ENCODE data around the gene GPAT3.

GRCh38 chr4:83618991-83619645 is 83.2 kb downstream of the GPAT3 start:
- no peak for TF ChIP-seq CTCF (IDR thresholded peaks at IDR 0.05)
- TF ChIP-seq POLR2A (IDR thresholded peaks at IDR 0.05): no peak

Measured in testis (tissue), 2 donors.